Upper lobe of left lung (tissue), 4 donors: Measurements from ENCODE around the gene CMPK2.

Source experiments
- CTCF ChIP-seq, 6 experiments: fragments of 450-650 bp in 4 of 6; fragments of 200-600 bp in 2 of 6; sonication (generic) in 2 of 6; IDR thresholded peaks; one replicate each; pipeline ENCODE4 v1.5.1; 2016 to 2019; ENCODE audit warnings: antibody characterized with exemption in 6 of 6
- EP300 ChIP-seq, 4 donors: sonication (generic); formaldehyde crosslinking; IDR thresholded peaks; one replicate each; pipeline ENCODE4 v1.5.1; 2017; ENCODE audit warnings: antibody characterized with exemption in 4 of 4, control low read depth in 2 of 4
- POLR2A ChIP-seq, 4 donors: fragments of 450-650 bp; IDR thresholded peaks; one replicate each; pipeline ENCODE4 v1.5.1; 2016 to 2017; ENCODE audit warnings: antibody characterized with exemption in 4 of 4, mild to moderate bottlenecking in 2 of 4

GRCh38 chr2:6893876-6894482 is 28.3 kb upstream of the CMPK2 start:
- TF ChIP-seq CTCF (IDR thresholded peaks at IDR 0.05), result no peak
- TF ChIP-seq POLR2A (IDR thresholded peaks at IDR 0.05), result no peak
- TF ChIP-seq EP300 (IDR thresholded peaks at IDR 0.05), result no peak
